HG03045 (cell line): ENCODE measurements around the gene RBM19.
"Not testable (repeated sequence)": the region's sequence is repeated elsewhere in the genome, so short reads cannot be mapped to it uniquely, and the experiment has no call there.

Experiments used
- ATAC-seq: cut with Tn5 transposase; IDR thresholded peaks from one replicate; pipeline ENCODE4 v1.9.1; 2021; ENCODE audit warnings: mild to moderate bottlenecking, moderate library complexity; ENCODE audit not compliant: unreplicated experiment

Gene RBM19

DNA sequence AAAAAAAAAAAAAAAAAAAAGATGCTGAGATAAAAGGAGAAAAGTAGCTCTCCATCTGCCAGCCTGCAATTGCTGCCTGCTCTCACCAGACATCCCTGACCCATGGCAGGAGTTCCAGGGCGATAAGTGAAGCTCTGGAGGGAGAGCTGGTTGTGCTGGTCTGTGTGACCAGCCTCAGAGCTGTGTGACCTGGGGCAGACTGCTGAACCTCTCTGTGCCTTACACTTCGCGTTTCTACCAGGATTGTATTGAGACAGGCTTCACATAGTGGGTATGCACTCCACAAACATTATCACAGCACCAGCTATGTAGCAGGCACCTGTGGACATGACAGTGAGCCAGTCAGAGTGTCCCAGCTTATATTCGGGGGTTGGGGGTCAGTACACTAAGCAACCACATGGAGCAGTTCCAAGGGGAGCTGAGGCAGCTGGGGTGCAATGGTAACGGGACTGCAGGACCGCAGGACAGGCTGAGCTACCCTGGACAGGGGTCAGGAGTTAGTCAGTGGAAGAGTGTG is 57.5 kb downstream of the RBM19 start:
- ATAC-seq: no peak

DNA sequence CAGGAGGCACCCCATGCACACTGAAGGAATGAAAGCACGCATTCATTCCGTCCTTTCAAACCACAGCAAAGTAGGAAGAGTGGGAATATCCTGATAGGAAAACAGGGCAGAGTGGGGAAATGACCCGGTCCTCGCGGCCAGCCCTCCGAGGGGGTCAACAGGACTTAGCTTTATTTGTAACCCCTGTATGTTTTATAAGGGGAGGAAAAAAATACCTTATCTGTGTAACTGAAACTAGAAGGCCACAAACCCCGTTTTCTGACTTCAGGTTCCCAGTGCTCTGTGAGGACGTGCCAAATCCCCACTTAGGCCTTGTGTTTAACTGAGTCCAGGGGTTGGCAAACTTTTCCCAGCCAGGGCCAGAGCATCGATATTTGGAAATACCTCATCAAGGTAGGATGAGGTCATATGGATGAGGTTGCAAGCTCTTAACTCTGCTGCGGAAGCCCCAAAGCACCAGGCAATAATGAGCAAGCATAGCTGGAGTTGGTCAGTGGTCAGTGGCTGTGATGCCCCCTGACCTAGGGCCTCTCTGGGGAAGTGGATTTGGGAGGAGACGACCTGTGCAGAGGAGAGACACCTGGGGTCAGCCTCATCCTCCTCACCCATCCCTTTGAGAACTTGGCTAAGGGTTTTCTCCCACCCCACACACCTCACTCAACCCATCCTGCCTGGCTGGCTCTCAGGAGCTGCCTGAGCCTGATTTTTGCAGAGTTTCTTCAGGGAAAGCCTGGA is 58.5 kb downstream of the RBM19 start:
- no peak for ATAC-seq

GRCh38 chr12:113906411-113907200 is 59.5 kb downstream of the RBM19 start:
- ATAC-seq: no peak

- no peak for ATAC-seq
Observed at GRCh38 chr12:113905829-113906228, 60.3 kb downstream of the RBM19 start.

DNA sequence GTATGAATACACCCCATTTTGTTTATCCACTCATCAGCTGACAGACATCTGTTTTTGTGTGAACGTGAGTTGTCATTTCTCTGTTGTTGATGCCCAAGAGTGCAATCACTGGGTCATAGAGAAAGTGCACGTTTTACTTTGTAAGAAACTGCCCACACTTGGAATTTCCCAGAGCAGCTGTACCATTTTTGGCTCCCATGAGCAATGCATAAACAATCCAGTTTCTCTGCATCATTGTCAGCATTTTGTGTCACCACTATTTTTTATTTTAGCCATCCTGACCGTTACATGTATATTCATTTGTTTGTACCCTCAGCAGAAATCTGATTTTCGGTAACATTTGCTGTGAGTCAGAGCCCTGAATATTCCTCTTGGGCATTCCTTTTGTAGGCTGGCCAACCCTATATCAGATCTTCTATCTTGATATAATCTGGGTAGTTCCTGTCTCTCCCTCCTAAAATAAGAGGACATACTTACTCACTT is 62.7 kb downstream of the RBM19 start:
- ATAC-seq: no peak

- not testable (repeated sequence) for ATAC-seq
Observed at GRCh38 chr12:113901319-113901718, 64.8 kb downstream of the RBM19 start.

- no peak for ATAC-seq
Observed at GRCh38 chr12:113900716-113901115, 65.4 kb downstream of the RBM19 start.

GRCh38 chr12:113899561-113900471 is 66.3 kb downstream of the RBM19 start:
- no peak for ATAC-seq

- no peak for ATAC-seq
Observed at GRCh38 chr12:113899042-113899560, 67.0 kb downstream of the RBM19 start.

- no peak for ATAC-seq
Observed at GRCh38 chr12:113898466-113898865, 67.7 kb downstream of the RBM19 start.

GRCh38 chr12:113897406-113897805 is 68.7 kb downstream of the RBM19 start:
- ATAC-seq: no peak

DNA sequence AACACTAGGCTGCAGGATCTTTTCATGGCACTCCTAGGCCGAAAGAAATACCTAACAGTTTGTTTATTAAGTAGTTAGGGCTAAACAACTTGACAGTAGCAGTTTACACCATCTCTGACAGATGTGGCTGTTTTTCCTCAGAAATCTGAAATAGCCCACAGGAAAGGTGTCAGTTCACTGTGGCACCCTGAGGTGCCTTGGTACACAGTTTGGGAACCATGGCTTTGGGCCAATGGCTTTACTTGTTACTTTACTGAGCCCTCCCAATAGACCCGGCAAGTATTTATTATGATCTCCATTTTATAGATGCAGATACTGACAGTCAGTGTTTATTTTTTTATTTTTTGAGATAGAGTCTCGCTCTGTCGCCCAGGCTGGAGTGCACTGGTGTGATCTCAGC is 69.3 kb downstream of the RBM19 start:
- no peak for ATAC-seq

GRCh38 chr12:113896194-113896593 is 69.9 kb downstream of the RBM19 start:
- no peak for ATAC-seq

- ATAC-seq: no peak
Observed at GRCh38 chr12:113895176-113895575, 70.9 kb downstream of the RBM19 start.

DNA sequence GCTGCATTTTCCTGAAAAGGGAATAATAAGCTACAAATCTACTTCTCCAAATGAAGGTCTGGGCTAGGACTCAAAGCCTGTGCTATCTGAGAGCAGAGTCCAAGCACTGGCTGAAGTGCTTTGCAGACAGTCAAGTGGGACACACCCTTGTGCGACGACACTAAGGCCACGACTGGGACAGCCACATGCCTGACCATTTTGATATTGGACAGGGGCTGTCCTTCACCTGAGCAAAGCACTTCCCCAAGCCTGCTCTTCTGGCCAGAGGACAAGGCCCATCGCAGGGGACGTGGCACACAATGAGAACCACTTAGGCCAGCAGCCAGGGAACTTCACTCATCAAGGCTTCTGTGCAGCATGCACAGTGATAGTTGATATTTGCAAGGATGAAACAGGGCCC is 71.4 kb downstream of the RBM19 start:
- no peak for ATAC-seq

GRCh38 chr12:113893221-113893620 is 72.9 kb downstream of the RBM19 start:
- ATAC-seq: no peak

DNA sequence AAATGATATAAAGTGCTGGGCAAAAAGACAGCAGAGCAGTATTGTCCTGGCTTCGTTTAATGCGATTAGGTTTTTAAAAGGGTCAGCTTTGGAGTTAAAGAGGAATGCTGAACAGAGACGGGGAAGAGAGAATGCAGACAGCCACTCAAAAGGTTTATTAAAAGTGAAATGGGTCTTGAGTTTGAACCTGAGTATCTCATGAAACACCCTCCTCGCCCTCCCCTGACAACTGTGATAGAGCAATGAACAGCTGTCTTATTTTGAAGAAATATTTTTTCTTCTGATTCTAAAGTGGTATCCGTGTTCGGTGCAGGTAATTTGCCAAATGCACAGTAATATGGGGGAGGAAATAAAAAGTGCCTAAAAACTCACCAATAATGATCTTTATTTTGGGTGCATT is 73.6 kb downstream of the RBM19 start:
- ATAC-seq: no peak

DNA sequence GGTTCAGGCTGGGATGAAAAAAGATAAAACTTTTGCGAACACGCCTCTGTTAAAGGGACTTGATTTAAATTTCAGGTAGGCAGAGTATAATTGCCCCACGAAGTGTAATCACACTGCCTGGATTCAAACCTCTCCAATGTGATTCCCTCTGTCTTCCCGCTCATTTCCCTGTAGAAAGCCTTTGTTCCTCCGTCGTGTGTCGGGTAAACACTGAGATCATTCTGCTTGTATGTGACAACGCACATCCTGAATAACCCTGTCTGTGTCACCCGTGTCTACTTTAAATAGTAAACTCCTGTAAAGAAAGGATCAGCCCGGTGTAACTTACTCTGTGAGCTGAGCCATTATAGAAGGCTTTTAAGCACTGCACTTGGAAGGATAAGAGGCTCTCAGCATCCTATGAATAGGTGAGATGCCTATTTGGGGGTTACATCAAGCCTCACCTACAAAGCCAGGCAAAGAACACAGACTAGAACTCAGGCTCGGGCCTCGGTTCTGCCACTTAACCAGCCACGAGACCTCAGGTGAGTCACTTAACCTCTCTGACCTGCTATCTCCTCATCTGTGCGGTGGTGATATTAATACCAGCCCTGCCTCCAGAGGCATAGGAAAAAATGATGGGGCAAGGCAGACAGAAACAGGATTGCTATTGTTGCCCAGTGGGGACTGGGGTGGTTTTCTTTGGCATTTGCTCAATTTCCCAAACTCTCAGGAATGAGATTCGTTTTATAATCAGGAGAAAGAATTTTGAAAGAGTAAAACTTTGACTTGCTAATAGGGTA is 74.2 kb downstream of the RBM19 start:
- no peak for ATAC-seq

DNA sequence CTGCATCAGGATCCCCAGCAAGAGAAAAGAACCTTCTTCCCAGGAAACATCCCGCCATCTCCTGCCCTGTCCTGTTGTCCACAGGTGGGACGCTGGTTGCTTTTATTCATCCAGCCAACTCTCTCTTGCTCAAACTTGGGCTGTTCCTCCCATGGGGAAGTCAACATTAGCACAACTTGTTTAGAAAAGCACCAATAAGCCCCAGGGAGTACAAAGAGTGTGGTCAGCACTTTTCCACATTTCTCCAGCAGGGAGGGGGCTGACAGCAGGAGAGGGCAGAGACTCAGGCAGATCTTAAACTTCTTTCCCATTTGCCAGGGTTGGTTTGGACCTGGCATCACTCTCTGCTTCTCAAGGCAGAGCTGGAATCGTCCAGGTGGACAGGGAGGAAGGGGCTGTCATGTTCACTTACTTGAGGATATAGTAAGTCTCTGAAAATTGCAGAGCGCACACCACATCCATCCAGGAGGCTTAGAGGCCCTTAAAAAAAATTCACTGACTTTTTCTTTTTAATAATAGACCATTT is 74.9 kb downstream of the RBM19 start:
- no peak for ATAC-seq
